Keratinocyte (primary cell): Measurements from ENCODE around the gene SMG6. TPM values are rescaled to one million over a fixed set of nuclear protein-coding genes. Genes with fewer than 3 reads are reported as not detected.

Experiments
- DNase-seq: peaks from one replicate; pipeline ENCODE4 v3.0.0-alpha.2; 2011; ENCODE audit warnings: low read depth, missing footprints, low spot score
- FAIRE-seq: peaks from 2 replicates; lab custom pipeline; 2011; peaks lifted over from hg19 to GRCh38; lab: Jason Lieb, UNC
- H2AFZ ChIP-seq: 2 replicates; pipeline ENCODE4 v1.6.0; 2012; ENCODE audit warnings: low read length, control low read depth, inconsistent platforms; ENCODE audit not compliant: control insufficient read depth
- H3K27ac ChIP-seq: 2 replicates; pipeline ENCODE4 v1.5.1; 2011; ENCODE audit warnings: low read length; ENCODE audit not compliant: control insufficient read depth, insufficient read depth
- H3K27me3 ChIP-seq: 3 replicates; pipeline ENCODE4 v1.6.0; 2011; ENCODE audit warnings: low read length; ENCODE audit not compliant: control insufficient read depth, insufficient read depth; ENCODE audit errors: extremely low read depth
- H3K36me3 ChIP-seq, 2 experiments: 2 replicates in 1 of 2; 3 replicates in 1 of 2; pipeline ENCODE4 v1.5.1; 2011; ENCODE audit warnings: low read length in 2 of 2, mild to moderate bottlenecking in 1 of 2; ENCODE audit not compliant: control insufficient read depth in 2 of 2, insufficient read depth in 2 of 2; ENCODE audit errors: extremely low read depth in 1 of 2
- H3K4me1 ChIP-seq: 3 replicates; pipeline ENCODE4 v1.5.1; 2011; ENCODE audit warnings: low read length; ENCODE audit not compliant: control insufficient read depth, insufficient read depth; ENCODE audit errors: extremely low read depth
- H3K4me2 ChIP-seq: 3 replicates; pipeline ENCODE4 v1.6.0; 2011; ENCODE audit warnings: low read depth, low read length; ENCODE audit not compliant: control insufficient read depth, insufficient read depth; ENCODE audit errors: extremely low read depth
- H3K4me3 ChIP-seq, 3 experiments: fragments of 200-600 bp in 1 of 3; sonication (generic) in 1 of 3; 2 replicates in 2 of 3; 3 replicates in 1 of 3; pipeline ENCODE4 v1.5.1; 2011 to 2016; ENCODE audit warnings: low read length in 3 of 3, mild to moderate bottlenecking in 3 of 3, control low read depth in 2 of 3, inconsistent platforms in 1 of 3, low read depth in 1 of 3, mixed read lengths in 1 of 3, mixed run types in 1 of 3, moderate library complexity in 1 of 3; ENCODE audit not compliant: control insufficient read depth in 2 of 3, insufficient read depth in 2 of 3; ENCODE audit errors: extremely low read depth in 1 of 3
- H3K79me2 ChIP-seq: 2 replicates; pipeline ENCODE4 v1.6.0; 2012; ENCODE audit warnings: low read length; ENCODE audit not compliant: control insufficient read depth, insufficient read depth
- H3K9ac ChIP-seq: 3 replicates; pipeline ENCODE4 v1.6.0; 2011; ENCODE audit warnings: low read length; ENCODE audit not compliant: control insufficient read depth, insufficient read depth; ENCODE audit errors: extremely low read depth
- H3K9me1 ChIP-seq: 3 replicates; pipeline ENCODE4 v1.6.0; 2011; ENCODE audit warnings: low read length; ENCODE audit not compliant: control insufficient read depth, insufficient read depth; ENCODE audit errors: extremely low read depth
- H3K9me3 ChIP-seq: 2 replicates; pipeline ENCODE4 v1.5.1; 2012; ENCODE audit warnings: low read depth, low read length; ENCODE audit not compliant: control insufficient read depth
- H4K20me1 ChIP-seq: 3 replicates; pipeline ENCODE4 v1.6.0; 2011; ENCODE audit warnings: low read length; ENCODE audit not compliant: control insufficient read depth, insufficient read depth; ENCODE audit errors: extremely low read depth
- CTCF ChIP-seq, 3 experiments: IDR thresholded peaks in 1 of 3; conservative IDR thresholded peaks in 1 of 3; optimal IDR thresholded peaks in 1 of 3; 2 replicates in 2 of 3; 3 replicates in 1 of 3; pipeline versions ENCODE3 to v1.5.1; 2011; ENCODE audit warnings: low read length in 3 of 3, mild to moderate bottlenecking in 3 of 3, moderate library complexity in 2 of 3, control low read depth in 1 of 3, inconsistent platforms in 1 of 3; ENCODE audit not compliant: insufficient read depth in 2 of 3; ENCODE audit errors: extremely low read depth in 1 of 3
- EZH2 ChIP-seq: IDR thresholded peaks from one replicate; pipeline ENCODE4 v1.6.1; 2012; ENCODE audit warnings: inconsistent platforms, mild to moderate bottlenecking, low read length, moderate library complexity
- dilution Hi-C: fragments of 300-500 bp; cut with MboI; formaldehyde crosslinking; loops from one replicate; pipeline ENCODE4 v1.7.0; 2020; ENCODE audit warnings: low sequenced_read_pairs; ENCODE audit not compliant: extremely low pct_ligation_motif_present
- polyA plus RNA-seq, 5 experiments: library from polyadenylated mRNA; depleted of rRNA in 3 of 5; stranded (reverse) in 3 of 5; stranded (forward) in 1 of 5; unstranded in 1 of 5; fragments of >200 nt; gene quantifications; 1 replicate in 1 of 5; 2 replicates in 3 of 5; 3 replicates in 1 of 5; pipeline versions ENCODE4 v1.2.1 to v1.2.3, GENCODE V29; 2011 to 2012; ENCODE audit warnings: missing spikeins in 2 of 5, low read depth in 1 of 5, low replicate concordance in 1 of 5

SMG6 gene
- polyA plus RNA-seq, 1 donor (not counting 4 experiments of a cell fraction or from before 2014, with no cell fraction given): 3.6 TPM

GRCh38 chr17:2034806-2035540 is 268.6 kb downstream of the SMG6 start:
- FAIRE-seq (no peak), DNase-seq (no peak)
- peaks cover 5% of the 10 kb centered on the region for H3K79me2 ChIP-seq
- peaks cover 6% of the 10 kb centered on the region for H3K4me1 ChIP-seq
- H3K9ac ChIP-seq: peak overlapping the region; percentile 33
- no peaks in the 10 kb centered on the region for H3K9me1 ChIP-seq
- H4K20me1 ChIP-seq: no peaks in the 10 kb centered on the region
- no peak overlapping the region for H3K27ac ChIP-seq
- H3K27me3 ChIP-seq: no peaks in the 10 kb centered on the region
- peak overlapping the region; percentile 16 for H3K4me2 ChIP-seq
- no peak for TF ChIP-seq EZH2
- TF ChIP-seq CTCF (optimal IDR thresholded peaks at IDR 0.05 in 1 of 3, IDR thresholded peaks at IDR 0.05 in 1 of 3, conservative IDR thresholded peaks at IDR 0.05 in 1 of 3; ENCODE audit: extremely low read depth in 1 of 3, insufficient read depth in 2 of 3, low read length in 3 of 3): no peak
- dilution Hi-C loops: no loop called here
- H3K4me3 ChIP-seq: no peak overlapping the region
- no peak overlapping the region for H2AFZ ChIP-seq
- peaks cover under 1 to 1% of the 10 kb centered on the region in 2 experiments for H3K36me3 ChIP-seq
- H3K9me3 ChIP-seq: no peaks in the 10 kb centered on the region

- Histone ChIP-seq H3K36me3 (peaks cover 0 to 1% of the 10 kb centered on the region in 2 experiments), H3K27me3 (no peaks in the 10 kb centered on the region), H3K27ac (no peak overlapping the region), H3K4me2 (no peak overlapping the region), H2AFZ (no peak overlapping the region), H4K20me1 (no peaks in the 10 kb centered on the region), H3K9me1 (no peaks in the 10 kb centered on the region), H3K9me3 (no peaks in the 10 kb centered on the region), H3K9ac (no peak overlapping the region), H3K79me2 (peaks cover 5% of the 10 kb centered on the region), H3K4me1 (peaks cover 6% of the 10 kb centered on the region), H3K4me3 (no peak overlapping the region)
- no peak for FAIRE-seq
- dilution Hi-C loops: no loop called here
- TF ChIP-seq EZH2 (no peak), CTCF (optimal IDR thresholded peaks at IDR 0.05 in 1 of 3, IDR thresholded peaks at IDR 0.05 in 1 of 3, conservative IDR thresholded peaks at IDR 0.05 in 1 of 3; ENCODE audit: extremely low read depth in 1 of 3, insufficient read depth in 2 of 3, low read length in 3 of 3) (no peak)
- DNase-seq: no peak
These were observed 269.4 kb downstream of the SMG6 start for GRCh38 chr17:2034157-2034556.
